ENCODE results near the gene ARPC1A.
"Not testable (repeated sequence)": the region's sequence is repeated elsewhere in the genome, so short reads cannot be mapped to it uniquely, and the experiment has no call there.

The ARPC1A gene

DNA sequence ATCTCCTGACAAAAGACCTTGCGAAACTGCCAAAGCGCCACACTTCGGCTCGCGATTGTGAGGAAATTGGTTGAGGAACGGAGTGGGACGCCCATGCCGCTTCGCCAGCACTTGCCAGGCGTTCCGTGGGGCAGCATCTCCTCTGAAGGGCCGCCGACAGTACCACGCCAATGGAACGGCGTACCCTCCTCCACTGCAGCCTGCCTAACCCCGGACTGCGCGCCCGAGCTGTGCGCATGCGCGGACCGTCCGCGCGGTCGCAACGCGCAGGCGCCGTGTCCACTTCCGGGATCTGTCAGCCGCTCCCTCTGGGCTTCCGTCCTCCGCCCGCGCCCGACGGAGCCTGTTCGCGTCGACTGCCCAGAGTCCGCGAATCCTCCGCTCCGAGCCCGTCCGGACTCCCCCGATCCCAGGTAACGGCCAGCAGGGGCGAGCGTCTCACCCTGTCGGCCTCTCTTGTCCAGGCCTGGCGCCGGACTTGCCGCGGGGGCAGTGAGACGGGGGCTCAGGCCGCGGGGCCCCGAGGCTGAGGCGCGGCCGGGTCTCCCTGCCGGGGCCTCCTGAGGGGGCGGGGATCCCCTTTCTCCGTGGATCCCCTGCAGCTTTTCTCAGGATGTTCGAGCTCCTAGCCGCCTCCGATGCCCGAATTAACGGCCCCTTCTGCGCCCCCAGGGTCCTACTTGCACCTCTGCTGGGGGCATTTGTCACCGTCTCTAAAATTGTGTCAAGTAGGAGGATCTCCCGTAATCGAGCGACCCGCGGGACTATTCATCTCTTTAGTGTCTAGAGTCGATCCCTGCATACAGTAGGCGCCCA, at the start of gene ARPC1A:
TSS of gene ARPC1A (plus strand) at position 307 of the 816 bp plus-strand sequence. CDS start 7,456 bp downstream, outside the sequence.
- DNase-seq (ENCODE audit: low spot score) = peak; percentile 97

DNA sequence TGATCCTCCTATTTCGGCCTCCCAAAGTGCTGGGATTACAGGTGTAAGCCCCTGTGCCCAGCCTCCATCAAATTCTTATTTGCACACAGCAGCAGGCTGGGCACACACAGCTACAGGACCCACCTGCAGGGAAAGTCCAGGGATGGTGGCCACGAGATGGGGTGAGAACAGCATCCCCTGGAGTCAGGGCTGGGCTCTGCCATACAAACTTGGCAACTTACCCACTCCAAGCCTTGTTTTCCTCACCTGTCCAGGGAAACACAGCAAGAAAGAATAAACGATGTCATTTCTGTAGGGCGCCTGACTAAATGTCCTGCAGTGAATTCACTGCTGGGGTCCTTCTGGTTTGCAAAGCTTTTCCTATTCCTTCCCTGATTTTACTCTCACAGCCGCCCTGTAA, 47.5 kb upstream of the ARPC1A start:
- no peak for DNase-seq (ENCODE audit: low spot score)

DNA sequence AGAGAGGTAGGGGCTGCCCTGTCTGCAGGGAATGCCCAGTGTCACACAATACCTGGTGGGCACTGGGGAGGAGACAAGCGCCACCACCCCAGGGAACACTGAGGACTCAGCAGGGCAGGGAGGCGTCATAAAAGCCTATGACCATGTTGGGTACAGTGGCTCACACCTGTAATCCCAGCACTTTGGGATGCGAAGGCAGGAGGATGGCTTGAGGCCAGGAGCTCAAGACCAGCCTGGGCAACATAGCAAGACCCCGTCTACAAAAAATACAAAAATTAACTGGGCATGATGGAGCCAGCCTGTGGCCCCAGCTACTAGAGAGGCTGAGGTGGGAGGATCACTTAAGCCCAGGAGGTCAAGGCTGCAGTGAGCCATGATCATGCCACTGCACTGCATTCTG, 41.5 kb upstream of the ARPC1A start:
- not testable (repeated sequence) for DNase-seq (ENCODE audit: low spot score)

DNA sequence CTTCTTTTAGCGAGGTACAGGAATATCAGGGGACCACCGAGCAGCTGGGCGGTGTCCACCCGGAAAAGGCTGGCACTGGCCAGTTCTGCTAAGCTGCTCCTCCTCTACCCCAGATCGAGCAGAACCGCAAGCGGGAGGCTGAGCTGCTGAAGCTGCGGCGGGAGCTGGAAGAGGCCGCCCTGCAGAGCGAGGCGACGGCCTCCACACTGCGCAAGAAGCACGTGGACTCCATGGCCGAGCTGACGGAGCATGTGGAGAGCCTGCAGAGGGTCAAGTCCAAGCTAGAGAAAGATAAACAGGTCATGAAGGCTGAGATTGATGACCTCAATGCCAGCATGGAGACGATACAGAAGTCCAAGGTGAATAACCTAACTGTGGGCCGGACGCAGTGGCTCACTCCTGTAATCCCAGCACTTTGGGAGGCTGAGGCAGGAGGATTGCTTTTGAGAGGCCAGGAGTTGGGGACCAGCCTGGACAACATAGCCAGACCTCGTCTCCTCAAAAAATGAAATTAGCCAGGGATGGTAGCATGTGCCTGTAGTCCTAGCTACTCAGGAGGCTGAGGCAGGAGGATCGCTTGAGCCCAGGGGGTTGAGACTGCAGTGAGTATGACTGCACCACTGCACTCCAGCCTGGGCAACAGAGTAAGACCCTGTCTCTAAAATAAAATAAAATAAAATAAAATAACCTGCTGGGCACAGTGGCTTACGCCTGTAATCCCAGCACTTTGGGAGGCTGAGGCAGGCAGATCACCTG, 37.7 kb upstream of the ARPC1A start:
- DNase-seq (ENCODE audit: low spot score) = no peak

DNA sequence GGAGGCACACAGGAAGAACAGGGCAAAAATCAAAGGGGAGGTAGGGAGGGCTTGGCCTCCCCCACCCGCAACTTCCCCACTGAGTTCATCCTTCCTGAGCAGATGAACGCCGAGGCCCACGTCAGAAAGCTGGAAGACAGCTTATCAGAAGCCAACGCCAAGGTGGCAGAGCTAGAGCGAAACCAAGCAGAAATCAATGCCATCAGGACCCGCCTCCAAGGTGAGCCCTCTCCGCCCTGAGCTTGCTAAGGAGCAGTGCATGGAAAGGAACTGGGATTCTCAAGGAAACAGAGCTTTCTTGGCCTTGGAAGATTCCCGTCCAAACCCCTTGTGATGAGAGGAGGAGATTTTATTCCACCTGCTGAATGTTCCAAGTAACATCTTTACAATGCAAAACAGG, 36.5 kb upstream of the ARPC1A start:
- no peak for DNase-seq (ENCODE audit: low spot score)

DNA sequence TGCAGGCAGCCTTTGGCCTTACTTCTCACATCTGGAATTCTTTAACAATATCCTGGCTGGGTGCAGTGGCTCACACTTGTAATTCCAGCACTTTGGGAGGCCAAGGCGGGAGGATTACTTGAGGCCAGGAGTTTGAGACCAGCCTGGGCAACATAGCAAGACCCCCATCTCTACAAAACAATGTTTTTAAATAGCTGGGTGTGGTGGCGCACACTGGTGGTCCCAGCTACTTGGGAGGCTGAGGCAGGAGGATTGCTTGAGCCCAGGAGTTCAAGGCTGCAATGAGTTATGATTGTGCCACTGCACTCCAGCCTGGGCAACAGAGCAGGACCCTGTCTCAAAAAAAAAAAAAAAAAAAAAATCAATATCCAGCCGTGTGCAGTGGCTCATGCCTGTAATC, 35.5 kb upstream of the ARPC1A start:
- not testable (repeated sequence) for DNase-seq (ENCODE audit: low spot score)

DNA sequence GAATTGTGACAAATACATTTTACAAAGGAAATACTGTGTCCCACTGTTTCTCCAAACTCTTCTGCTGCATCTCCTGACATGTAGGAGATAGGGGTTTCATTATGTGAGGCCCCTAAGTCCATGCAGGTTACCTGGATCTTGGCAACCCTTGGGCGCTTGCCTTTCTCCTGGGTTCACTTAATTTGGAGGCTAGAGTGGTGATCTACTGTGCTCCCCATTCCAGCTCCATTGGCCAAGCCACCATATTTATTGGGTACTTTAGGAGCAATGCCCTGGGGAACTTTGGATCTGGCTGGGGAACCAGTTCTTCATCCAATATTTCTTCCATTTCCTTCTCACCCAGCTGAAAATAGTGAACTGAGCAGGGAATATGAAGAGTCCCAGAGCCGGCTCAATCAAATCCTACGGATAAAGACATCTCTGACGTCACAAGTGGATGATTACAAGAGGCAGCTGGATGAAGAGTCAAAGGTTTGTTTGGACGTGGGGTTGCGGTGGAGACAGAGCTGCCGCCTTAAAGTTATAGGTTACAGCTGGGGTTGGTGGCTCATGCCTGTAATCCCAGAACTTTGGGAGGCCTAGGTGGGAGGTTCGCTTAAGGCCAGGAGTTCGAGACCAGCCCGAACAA, 34.6 kb upstream of the ARPC1A start:
- no peak for DNase-seq (ENCODE audit: low spot score)

DNA sequence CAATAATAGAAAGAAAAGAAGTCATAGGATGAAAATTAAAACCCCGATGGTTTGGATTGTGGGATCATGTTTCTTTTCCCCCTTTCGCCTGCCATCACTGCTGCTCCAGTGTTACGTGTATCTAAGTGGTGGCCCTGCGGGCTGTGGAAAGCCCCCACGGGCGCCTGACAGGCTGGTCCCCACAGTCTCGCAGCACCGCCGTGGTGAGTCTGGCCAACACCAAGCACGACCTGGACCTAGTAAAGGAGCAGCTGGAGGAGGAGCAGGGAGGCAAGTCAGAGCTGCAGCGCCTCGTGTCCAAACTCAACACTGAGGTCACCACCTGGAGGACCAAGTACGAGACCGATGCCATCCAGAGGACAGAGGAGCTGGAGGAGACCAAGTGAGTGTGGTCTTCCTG, 33.6 kb upstream of the ARPC1A start:
- no peak for DNase-seq (ENCODE audit: low spot score)

DNA sequence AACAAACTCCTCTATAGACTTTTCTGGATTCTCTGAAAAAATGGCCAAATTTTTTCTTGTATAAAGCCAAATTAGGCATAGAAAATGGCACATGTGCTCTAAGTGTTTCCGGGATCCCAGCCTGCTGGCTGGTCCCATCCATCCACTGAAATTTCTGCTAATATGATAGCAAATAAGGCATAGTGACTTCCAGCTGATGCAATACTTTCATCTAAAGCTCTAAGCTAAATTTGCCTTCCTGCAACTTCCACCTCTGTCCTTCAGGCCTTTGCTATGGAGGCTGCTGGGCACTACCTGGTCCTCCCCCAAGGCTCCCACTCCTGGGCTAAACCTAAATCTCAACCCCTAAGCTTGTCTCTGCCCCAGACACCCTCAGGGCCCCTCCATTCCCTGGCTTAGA, 32.5 kb upstream of the ARPC1A start:
- DNase-seq (ENCODE audit: low spot score) = no peak

DNA sequence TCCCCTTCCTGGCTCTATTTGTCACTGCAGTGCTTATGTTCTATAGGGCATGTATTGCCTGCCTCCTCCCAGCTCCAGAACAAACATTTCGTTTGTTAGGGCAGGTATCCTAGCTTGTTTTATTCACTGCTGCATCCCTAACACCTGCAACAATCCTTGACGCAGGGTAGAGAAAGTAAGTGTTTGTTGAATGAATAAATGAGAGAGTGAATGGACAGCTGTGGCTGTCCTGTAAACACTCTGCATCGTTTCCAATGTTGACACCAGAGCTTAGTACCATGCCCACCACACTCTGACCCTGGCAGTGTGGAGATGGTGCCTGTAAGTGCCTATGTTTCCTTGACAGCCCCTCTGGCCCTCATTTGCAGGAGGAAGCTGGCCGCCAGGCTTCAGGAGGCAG, 32.0 kb upstream of the ARPC1A start:
- no peak for DNase-seq (ENCODE audit: low spot score)

DNA sequence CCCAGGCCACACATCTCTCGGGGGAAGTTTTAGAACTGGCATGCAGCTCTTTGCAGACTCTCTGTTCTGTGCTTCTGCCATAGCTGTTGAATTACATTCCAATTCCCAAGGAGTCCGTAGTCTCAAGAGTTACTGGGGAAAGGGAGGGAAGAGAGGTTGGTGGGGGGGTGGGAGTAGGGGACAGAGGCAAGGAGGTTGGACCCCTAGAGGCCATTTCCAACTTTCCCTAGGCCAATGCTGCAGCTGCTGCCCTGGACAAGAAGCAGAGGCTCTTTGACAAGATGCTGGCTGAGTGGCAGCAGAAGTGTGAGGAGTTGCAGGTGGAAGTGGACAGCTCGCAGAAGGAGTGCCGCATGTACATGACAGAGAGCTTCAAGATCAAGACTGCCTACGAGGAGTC, 29.2 kb upstream of the ARPC1A start:
- DNase-seq (ENCODE audit: low spot score) = no peak

DNA sequence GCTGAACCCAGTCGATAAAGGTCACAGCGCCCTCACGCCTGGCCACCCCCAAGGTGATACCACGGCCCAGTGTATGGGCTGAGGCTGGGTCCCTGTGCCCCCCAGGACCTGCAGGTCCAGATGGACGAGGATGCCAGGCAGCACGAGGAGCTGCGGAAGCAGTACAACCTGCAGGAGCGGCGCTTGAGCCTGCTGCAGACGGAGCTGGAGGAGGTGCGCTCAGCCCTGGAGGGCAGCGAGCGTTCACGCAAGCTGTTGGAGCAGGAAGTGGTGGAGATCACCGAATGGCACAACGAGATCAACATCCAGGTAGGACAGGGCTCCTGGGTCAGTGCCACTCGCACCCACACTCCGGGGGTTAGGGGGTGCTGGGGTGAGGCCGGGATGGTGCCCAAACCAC, 24.2 kb upstream of the ARPC1A start:
- DNase-seq (ENCODE audit: low spot score) = no peak

DNA sequence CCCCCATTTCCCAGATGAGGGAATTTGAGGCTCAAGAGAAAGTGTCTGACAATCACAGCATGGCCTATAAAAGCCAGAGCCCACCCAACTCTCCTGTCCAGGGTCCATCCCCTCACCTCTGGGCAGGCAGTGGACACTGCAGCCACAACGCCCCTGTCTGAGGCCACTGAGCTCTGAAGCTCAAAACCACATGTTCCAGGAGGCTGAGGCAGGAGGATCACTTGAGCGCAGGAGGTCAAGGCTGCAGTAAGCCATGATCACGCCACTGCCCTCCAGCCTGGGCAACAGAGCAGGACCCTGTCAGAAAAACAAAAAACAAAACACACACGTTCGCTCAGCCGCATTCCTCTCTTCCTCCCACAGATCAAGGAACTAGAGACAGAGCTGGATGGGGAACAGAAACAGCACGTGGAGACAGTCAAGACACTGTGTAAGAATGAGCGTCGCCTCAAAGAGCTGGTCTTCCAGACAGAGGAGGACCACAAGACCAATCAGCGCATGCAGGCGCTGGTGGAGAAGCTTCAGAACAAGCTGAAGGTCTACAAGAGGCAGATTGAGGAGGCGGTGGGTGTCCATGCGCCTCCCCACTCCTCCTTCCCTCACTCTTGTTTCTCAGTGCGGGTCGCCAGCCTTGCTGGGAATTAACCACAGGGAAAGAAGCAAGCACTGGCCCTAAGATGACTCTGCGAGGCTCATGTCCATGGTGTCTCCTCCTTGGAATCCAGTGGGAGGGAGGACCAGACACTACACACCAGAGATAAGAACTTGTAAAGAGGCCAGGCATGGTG, 20.0 kb upstream of the ARPC1A start:
- DNase-seq (ENCODE audit: low spot score) = no peak

DNA sequence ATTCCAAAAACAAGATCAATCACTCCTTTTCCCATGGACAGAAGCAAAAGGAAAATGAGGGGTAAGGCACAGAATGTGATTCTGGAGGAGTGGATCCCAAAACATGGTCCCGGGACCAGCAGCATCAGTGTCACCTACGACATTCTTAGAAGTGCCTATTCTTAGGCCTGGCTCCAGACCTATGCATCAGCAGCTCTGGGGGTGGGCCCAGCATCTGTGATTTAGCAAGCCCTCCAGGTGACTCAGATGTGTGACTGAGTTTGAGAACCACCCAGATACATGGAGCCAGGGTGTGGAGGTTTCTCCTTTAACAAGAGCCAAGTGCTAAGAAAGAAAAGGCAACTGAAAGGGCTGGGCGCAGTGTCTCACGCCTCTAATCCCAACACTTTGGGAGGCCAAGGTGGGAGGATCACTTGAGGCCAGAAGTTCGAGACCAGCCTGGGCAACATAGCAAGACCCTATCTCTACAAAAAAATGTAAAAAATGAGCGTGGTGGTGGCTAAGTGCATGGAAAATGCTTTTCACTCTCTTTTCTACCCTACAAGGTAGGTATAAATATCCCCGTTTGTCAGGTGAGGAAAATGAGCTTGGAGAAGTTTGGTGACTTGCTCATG, 17.1 kb upstream of the ARPC1A start:
- DNase-seq (ENCODE audit: low spot score) = no peak

DNA sequence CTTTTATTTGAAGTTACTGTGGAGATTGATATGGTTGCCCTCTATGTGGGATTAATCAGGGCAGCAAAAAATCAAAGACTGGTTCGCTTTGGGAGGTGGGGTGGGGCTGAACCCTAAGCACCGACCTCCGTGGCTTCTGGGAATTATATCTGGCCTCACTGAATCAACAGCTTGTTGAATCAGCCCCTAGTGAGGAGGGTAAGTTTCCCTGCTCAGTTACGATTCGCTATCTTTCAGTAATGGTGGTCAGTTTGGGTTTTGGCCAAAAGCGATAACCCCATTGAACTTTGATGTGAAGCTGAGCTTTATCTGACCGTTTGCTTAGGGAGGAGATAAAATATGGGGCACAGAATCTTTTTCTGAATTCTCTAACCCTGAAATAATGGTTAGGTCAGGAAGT, 16.6 kb upstream of the ARPC1A start:
- no peak for DNase-seq (ENCODE audit: low spot score)

DNA sequence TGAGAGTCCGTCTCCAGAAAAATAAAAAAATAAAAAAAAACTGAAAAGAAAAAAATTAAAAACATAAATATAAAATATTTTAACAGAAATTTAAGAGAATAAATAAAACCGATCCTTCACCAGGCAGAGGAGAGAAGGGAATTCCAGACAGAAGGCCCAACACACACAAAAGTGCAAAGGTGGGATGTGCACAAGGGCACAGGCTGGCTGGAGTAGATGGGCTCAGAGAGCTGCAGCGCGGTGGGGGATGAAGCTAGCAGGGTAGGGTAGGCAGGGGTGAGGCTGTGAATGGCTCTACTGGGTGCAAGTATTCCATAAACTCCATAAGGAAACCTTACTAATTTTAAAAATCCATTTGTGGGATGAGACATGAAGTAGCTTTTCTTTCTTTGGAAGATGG, 15.7 kb upstream of the ARPC1A start:
- no peak for DNase-seq (ENCODE audit: low spot score)

DNA sequence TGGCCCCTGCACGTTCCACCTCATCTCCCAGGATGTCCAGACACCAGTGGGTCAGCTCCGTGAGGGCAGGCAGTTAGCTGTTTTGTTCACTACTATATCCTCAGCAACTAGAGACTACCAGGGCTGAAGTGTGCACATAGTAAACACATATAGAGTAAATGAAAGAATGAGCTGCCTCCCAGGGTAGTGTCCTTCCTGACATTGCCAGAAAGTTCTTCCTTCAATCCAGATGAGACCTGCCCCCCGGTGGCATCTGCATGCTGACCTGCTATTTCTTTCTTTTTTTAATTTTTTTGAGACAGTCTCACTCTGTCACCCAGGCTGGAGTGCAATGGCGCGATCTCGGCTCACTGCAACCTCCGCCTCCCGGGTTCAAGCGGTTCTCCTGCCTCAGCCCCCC, 14.0 kb upstream of the ARPC1A start:
- DNase-seq (ENCODE audit: low spot score) = no peak

DNA sequence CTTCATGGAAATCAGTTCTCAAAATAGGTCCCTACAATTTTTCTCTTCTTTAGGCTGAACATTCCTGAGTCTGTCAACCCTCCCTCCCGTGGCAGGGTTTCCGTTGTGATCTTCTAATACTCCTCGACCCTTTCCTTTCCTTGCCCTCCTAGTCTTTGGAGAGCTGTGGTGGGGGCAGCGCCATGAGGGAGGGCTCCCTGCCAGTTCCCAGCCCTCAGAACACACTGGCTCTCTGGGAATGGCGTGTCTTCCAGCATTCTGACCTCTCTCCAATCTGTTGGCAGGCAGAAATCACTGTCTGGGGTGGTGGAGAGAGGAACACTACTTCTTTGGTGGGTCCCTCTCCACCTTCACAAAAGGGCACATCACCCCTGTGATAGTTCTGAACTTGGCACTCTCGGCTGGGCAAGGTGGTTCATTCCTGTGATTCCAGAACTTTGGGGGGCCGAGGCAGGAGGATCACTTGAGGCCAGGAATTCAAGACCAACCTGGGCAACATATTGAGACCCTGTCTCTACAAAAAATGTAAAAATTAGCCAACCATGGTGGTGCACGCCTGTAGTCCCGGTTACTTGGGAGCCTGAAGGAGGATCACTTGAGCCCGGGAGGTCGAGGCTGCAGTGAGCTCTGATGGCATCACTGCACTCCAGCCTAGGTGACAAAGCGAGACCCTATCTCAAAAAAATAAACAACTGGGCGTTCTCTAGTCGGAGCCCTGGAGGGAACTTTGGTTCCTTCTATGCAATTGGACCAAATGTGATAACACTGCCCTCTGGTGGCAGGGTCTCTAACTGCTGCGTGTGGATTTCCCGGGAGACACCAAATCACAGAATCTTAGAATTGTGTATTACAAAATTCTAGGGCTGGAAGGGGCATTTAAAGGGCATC, 13.1 kb upstream of the ARPC1A start:
- peak; percentile 62 for DNase-seq (ENCODE audit: low spot score)

DNA sequence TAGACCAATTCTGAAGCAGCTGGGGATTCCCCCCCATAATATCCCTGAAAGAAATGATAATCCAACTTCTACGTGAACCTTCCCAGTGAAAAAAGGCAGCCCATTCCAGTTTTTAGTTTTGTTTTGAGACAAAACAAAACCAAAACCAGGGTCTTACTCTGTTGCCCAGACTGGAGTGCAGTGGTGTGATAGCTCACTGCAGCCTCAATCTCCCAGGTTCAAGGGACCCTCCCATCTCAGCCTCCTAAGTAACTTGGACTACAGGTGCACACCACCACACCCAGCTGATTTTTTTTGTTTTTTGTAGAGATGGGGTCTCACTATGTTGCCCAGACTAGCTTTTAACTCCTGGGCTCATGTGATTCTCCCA, 12.5 kb upstream of the ARPC1A start:
- no peak for DNase-seq (ENCODE audit: low spot score)

DNA sequence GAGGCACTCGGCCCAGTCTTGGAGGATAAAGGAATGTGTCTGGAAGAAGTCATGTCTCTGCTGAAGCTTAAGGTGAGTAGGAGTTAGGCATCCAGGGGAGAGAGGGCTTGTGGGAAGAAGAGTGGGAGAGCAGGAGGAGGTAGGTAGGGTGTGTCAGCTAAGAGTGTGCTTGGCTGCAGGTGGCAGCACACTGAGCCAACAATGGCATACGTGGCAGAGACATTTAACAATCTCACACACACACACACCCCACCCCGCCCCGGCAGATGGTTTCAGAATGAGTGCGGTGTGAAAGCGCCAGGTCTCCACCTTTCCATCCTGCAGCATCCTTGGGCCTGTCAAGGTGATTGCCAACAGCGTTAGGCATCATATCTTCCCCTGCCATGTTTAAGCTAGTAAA, 11.2 kb upstream of the ARPC1A start:
- DNase-seq (ENCODE audit: low spot score) = peak; percentile 57

DNA sequence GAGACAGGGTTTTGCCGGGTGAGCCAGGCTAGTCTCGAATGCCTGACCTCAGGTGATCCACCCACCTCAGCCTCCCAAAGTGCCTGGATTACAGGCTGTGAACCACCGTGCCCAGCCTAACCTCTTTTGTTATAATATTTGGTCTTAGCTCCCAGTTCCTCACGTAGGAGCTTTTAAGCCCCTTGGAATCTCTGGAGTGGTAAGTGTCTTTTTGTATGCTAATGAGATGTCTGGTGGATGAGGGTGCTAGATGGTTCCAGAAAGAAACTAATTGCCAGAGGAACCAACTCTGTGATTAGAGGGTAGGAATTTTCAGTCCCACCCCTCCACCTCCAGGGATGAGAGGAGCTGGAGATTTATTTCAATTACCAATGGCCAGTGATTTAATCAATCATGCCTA, 5.3 kb upstream of the ARPC1A start:
- no peak for DNase-seq (ENCODE audit: low spot score)
